ENCODE data around the gene SALL4. TPM values are rescaled to one million over a fixed set of nuclear protein-coding genes. Genes with fewer than 3 reads are reported as not detected.

Gene SALL4
- total and polyA plus RNA-seq, 9 of the 15 experiments (the other 6 are each of a cell fraction or from before 2014, with no cell fraction given), result 0.03 to 0.07 TPM; not detected in 7

DNA sequence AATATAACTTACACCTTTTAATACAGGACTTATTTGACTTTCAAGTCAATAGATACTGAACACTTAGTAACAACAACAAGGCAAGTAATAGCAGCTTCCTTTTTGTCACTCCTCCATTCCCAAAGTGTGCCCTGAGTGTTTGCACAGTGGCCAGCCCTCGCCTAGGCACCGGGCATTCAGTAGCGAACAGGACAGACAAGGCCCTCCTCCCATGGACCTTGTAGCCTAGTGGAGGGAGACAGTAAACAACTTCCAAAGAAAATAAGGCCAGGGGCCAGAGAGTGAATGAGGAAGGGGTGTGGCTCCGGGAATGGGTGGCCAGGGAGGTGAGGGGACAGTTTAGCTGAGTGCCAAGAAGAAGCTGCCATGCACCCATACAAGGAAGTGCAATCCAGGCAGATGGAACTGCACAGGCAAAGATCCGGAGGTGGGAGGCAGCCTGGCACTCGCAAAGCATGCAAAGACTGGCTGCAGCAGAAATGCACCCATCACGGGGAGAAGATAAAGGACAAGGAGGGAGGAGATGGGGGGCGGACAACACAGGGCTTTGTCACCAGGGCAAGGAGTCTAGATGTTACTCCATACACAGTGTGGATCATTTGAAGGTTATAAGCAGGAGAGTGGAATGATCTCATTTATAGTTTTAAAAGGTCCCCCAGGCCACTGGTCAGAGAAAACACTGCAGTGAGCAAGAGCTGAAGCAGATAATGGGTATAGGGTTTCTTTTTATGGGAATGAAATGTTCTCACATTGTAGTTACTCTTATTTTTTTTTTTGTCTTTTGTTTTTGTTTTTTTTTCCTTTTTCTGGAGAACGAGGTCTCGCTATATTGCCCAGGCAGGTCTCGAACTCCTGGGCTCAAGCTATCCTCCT lies 66.4 kb downstream of the SALL4 start:
- H3K4me2 ChIP-seq (ENCODE audit: insufficient read depth, low read length), result no peak overlapping the region

More for the DNA sequence above, 66.4 kb downstream of the SALL4 start:
- intact Hi-C loops (cut with micrococcal nuclease), result no loop called here
- Histone ChIP-seq H3K9me3 (replicated peaks; ENCODE audit: control insufficient read depth, insufficient read depth, low read depth, low read length) (no peaks in the 10 kb centered on the region), H3K9ac (ENCODE audit: insufficient read depth in 1 of 2, low read depth in 2 of 2, low read length in 2 of 2) (no peak overlapping the region), H3K27me3 (ENCODE audit: control insufficient read depth in 2 of 2, insufficient read depth in 2 of 2, low read length in 2 of 2) (peaks cover 2 to 36% of the 10 kb centered on the region in 2 experiments), H3K4me1 (replicated peaks in 1 of 2; ENCODE audit: control insufficient read depth in 2 of 2, insufficient read depth in 2 of 2, low read length in 2 of 2) (no peaks in the 10 kb centered on the region), H3K27ac (ENCODE audit: extremely low read depth, low read depth, low read length) (no peak overlapping the region), H3K79me2 (ENCODE audit: control insufficient read depth, insufficient read depth, low read length) (no peaks in the 10 kb centered on the region), H3K9me1 (ENCODE audit: control insufficient read depth, insufficient read depth, low read length) (no peaks in the 10 kb centered on the region), H3K36me3 (ENCODE audit: control insufficient read depth, insufficient read depth, low read length) (no peaks in the 10 kb centered on the region), H2AFZ (ENCODE audit: low read depth, low read length) (no peak overlapping the region), H3K4me3 (no peak overlapping the region), H4K20me1 (replicated peaks; ENCODE audit: control insufficient read depth, insufficient read depth, low read length) (no peaks in the 10 kb centered on the region)
- no peak for ATAC-seq
- POLR2A ChIA-PET, result interaction anchor here (0.6 kb wide), 1 partner anchor 1560 kb away, joined by 3 read pairs; no protein-coding TSS in a partner anchor
- no peak for FAIRE-seq
- WGBS (ENCODE audit: insufficient coverage, low coverage, missing lambda C conversion rate), result under 1% methylated on average over 10 of the region's 11 CpGs
- TF ChIP-seq, protein P1, sequence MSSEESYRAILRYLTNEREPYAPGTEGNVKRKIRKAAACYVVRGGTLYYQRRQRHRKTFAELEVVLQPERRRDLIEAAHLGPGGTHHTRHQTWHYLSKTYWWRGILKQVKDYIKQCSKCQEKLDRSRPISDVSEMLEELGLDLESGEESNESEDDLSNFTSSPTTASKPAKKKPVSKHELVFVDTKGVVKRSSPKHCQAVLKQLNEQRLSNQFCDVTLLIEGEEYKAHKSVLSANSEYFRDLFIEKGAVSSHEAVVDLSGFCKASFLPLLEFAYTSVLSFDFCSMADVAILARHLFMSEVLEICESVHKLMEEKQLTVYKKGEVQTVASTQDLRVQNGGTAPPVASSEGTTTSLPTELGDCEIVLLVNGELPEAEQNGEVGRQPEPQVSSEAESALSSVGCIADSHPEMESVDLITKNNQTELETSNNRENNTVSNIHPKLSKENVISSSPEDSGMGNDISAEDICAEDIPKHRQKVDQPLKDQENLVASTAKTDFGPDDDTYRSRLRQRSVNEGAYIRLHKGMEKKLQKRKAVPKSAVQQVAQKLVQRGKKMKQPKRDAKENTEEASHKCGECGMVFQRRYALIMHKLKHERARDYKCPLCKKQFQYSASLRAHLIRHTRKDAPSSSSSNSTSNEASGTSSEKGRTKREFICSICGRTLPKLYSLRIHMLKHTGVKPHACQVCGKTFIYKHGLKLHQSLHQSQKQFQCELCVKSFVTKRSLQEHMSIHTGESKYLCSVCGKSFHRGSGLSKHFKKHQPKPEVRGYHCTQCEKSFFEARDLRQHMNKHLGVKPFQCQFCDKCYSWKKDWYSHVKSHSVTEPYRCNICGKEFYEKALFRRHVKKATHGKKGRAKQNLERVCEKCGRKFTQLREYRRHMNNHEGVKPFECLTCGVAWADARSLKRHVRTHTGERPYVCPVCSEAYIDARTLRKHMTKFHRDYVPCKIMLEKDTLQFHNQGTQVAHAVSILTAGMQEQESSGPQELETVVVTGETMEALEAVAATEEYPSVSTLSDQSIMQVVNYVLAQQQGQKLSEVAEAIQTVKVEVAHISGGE (CRISPR knock-in tag; IDR thresholded peaks at IDR 0.05), result peak in 1 of 3 experiments; percentile 36; a peak in 1 of 6 replicates
- no peak for TF ChIP-seq ARID1B (IDR thresholded peaks at IDR 0.05)
- no TSS peak for BruUV-seq (replicated peaks)
- in situ Hi-C loops (cut with MboI), result no loop called here
- CTCF ChIA-PET (ENCODE audit: low intra/inter-chr PET ratio), result no interaction called here
- no peak for DNase-seq (ENCODE audit: extremely low read depth in 1 of 4, low spot score in 3 of 4)

Data from K562 (cell line).